AG04449 (cell line): ENCODE measurements around the gene DNAJA2.

Experiments
- CTCF ChIA-PET: fragments of 350-600 bp; formaldehyde crosslinking; extraction: SDS; loops from one replicate; lab custom pipeline; 2021; ENCODE audit warnings: antibody characterized with exemption; lab: Yijun Ruan, JAX
- POLR2A ChIA-PET: fragments of 400-600, 350-600 bp; formaldehyde crosslinking; extraction: SDS; loops from one replicate; lab custom pipeline; 2020; ENCODE audit warnings: antibody characterized with exemption, inconsistent platforms; lab: Yijun Ruan, JAX
- DNase-seq: peaks from one replicate; pipeline ENCODE4 v3.0.0-alpha.2; 2010; ENCODE audit warnings: low read depth, low spot score
- H3K4me3 ChIP-seq: 2 replicates; pipeline ENCODE4 v1.5.1; 2011; ENCODE audit warnings: low read depth, mild to moderate bottlenecking, control low read depth, low read length
- TF ChIP-seq, protein P1 (sequence below): IDR thresholded peaks from one replicate; pipeline ENCODE4 v1.5.1; 2011; ENCODE audit warnings: mild to moderate bottlenecking, moderate library complexity, low read length, control low read depth, inconsistent platforms; ENCODE audit not compliant: insufficient read depth; ENCODE audit errors: missing control alignments

The DNAJA2 gene

DNA sequence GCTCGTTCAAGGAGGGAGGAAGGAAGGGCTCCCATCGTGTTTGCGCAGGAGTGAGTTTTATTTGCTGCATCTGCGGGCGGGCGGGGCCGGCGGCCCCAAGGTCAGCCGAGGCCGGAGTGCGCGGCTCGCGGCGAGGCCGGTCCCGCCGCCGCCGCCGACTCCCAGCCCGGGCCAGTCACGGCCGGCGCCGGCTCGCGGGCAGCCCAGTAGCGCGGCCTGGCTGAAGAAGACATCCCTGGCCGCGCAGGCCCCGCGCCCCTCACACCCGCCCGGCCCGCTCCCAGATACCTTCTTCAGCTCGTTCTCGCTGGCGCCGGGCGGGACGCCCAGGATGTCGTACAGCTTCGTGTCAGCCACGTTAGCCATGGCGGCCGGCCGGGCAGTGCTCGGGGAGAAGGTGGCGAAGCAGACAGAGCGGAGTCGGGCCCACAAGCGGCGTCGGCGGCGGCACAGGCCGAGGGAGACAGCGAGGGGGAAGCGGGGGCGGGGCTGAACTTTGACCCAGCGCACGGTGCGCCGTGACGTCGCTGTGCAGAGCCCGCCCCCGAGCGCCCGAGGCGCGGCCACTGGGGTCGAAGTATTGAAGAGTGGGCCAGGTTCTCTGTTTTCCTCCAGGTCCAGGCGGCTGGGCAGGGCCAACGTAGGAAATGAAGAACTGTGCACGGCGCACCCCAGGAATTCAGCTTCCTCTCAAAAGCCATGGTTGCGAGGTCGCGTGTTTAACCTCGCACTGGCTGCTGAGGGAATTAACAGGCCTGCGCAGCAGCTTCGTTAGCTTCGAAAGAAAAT is at the start of gene DNAJA2:
Gene DNAJA2 (minus strand): TSS at position 468 of the 789 bp plus-strand sequence. CDS start 102 bp downstream, at position 366.
- CTCF ChIA-PET: interaction anchor here (0.6 to 2.0 kb wide), 7 partner anchors 25 to 1191 kb away, joined by 3 to 5 read pairs (median 4); no protein-coding TSS in a partner anchor
- POLR2A ChIA-PET: interaction anchor here (0.6 to 1.0 kb wide), 2 partner anchors 10 to 144 kb away, joined by 4 read pairs; no protein-coding TSS in a partner anchor
- DNase-seq: no peak
- TF ChIP-seq, protein P1, sequence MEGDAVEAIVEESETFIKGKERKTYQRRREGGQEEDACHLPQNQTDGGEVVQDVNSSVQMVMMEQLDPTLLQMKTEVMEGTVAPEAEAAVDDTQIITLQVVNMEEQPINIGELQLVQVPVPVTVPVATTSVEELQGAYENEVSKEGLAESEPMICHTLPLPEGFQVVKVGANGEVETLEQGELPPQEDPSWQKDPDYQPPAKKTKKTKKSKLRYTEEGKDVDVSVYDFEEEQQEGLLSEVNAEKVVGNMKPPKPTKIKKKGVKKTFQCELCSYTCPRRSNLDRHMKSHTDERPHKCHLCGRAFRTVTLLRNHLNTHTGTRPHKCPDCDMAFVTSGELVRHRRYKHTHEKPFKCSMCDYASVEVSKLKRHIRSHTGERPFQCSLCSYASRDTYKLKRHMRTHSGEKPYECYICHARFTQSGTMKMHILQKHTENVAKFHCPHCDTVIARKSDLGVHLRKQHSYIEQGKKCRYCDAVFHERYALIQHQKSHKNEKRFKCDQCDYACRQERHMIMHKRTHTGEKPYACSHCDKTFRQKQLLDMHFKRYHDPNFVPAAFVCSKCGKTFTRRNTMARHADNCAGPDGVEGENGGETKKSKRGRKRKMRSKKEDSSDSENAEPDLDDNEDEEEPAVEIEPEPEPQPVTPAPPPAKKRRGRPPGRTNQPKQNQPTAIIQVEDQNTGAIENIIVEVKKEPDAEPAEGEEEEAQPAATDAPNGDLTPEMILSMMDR: no peak
- peak within 1 kb of the TSS; percentile 93 for H3K4me3 ChIP-seq

- DNase-seq: no peak
- TF ChIP-seq, protein P1: no peak
- ChIA-PET CTCF (interaction anchor here (0.8 to 2.0 kb wide), 9 partner anchors 12 to 1155 kb away, joined by 3 to 11 read pairs (median 4); no protein-coding TSS in a partner anchor), POLR2A (no interaction called here)
- no peak overlapping the region for H3K4me3 ChIP-seq
Measured at GRCh38 chr16:47019568-47019967, 46.1 kb upstream of the DNAJA2 start.

DNA sequence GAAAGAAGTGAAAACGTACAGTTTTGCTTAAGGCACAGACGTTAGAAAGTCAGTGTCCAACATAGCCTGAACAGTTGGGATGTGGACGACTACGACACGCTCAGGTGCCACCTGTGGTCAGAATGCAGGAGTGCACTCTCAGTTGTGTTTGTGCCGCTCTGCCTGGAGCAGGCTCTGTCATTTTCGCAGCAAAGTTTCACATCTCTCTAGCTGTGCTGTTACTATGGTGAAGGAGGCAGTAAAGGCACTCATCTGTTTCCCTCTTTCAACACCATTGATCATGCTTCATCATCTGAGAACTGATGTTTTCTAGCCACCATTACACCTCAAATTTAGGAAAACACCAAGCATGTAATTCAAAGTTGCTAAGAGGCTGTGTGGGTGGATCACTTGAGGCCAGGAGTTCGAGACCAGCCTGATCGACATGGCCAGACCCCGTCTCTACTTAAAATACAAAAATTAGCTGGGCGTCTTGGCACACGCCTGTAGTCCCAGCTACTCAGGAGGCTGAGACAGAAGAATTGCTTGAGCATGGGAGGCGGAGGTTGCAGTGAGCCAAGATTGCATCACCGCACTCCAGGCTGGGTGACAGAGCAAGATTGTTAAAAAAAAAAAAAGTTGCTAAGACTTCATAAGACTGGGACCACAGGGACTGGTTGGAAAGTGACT is 44.9 kb upstream of the DNAJA2 start:
- ChIA-PET POLR2A (no interaction called here), CTCF (interaction anchor here (0.8 to 2.0 kb wide), 8 partner anchors 13 to 1156 kb away, joined by 3 to 11 read pairs (median 4); no protein-coding TSS in a partner anchor)
- DNase-seq: no peak
- TF ChIP-seq, protein P1: peak; percentile 26
- no peak overlapping the region for H3K4me3 ChIP-seq

DNA sequence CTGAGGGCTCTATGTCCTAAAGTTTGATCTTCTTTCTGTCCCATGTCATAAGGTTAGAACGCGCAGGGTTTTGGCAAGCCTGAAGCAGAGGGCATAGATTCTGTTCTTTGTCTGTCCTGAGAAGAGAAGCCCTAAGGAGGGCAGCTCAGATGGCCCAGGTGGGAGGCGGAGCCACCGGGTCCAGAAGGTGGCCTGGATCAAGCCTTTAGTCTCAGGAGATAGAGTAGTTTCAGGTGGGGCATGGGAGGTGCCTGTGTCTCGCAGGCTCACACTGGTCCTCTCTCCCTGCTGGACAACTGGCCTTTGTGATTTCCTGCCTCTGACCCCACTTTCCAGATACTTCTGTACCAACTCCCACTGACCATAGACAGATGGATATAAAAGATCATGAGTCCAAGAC is 44.2 kb upstream of the DNAJA2 start:
- TF ChIP-seq, protein P1: no peak
- POLR2A ChIA-PET: no interaction called here
- no peak overlapping the region for H3K4me3 ChIP-seq
- no peak for DNase-seq
- CTCF ChIA-PET: no interaction called here

- CTCF ChIA-PET: no interaction called here
- POLR2A ChIA-PET: no interaction called here
Measured at GRCh38 chr16:47016700-47017133, 43.2 kb upstream of the DNAJA2 start.

More at GRCh38 chr16:47016700-47017133, 43.2 kb upstream of the DNAJA2 start:
- DNase-seq: no peak
- TF ChIP-seq, protein P1: no peak
- H3K4me3 ChIP-seq: no peak overlapping the region
